Colonic mucosa (tissue), 4 donors: Measurements from ENCODE around the gene ATP6AP1. TPM values are rescaled to one million over a fixed set of nuclear protein-coding genes. Genes with fewer than 3 reads are reported as not detected.

Experiments
- DNase-seq: peaks from one replicate; pipeline ENCODE4 v3.0.0-alpha.2; 2020
- H3K27ac ChIP-seq: fragments of 200-600 bp; one replicate; pipeline ENCODE4 v1.8.0; 2021
- H3K27me3 ChIP-seq: fragments of 200-600 bp; one replicate; pipeline ENCODE4 v1.8.0; 2021
- H3K36me3 ChIP-seq: fragments of 200-600 bp; one replicate; pipeline ENCODE4 v1.8.0; 2021
- H3K4me1 ChIP-seq: fragments of 200-600 bp; one replicate; pipeline ENCODE4 v1.8.0; 2021; ENCODE audit warnings: mild to moderate bottlenecking
- H3K4me3 ChIP-seq: fragments of 200-600 bp; one replicate; pipeline ENCODE4 v1.8.0; 2021
- H3K9ac ChIP-seq, 2 donors: one replicate each; pipeline ENCODE4 v1.7.0; 2013; ENCODE audit warnings: control low read depth in 2 of 2, low read depth in 2 of 2, low read length in 2 of 2
- H3K9me3 ChIP-seq: fragments of 200-600 bp; one replicate; pipeline ENCODE4 v1.8.0; 2021
- intact Hi-C: fragments of 100-400 bp; cut with DNase I; formaldehyde crosslinking; loops from one replicate; pipeline ENCODE4 v1.14.1; 2022
- total RNA-seq, 2 donors: library from RNA; stranded (reverse); fragmentation: NEBNext Ultra II Directional in 1 of 2; extraction: Animal tissue kit (Norgen Biotek cat#: 25700) in 1 of 2; gene quantifications; one replicate each; pipeline ENCODE4 v1.2.1, GENCODE V29; 2021
- TF ChIP-seq, protein P1 (sequence below): fragments of 200-600 bp; IDR thresholded peaks from one replicate; pipeline ENCODE4 v1.8.0; 2022; ENCODE audit warnings: antibody characterized with exemption, mild to moderate bottlenecking
- donor health status: healthy.
- donor health status: DM: no; HTN: no; CAD: no.
- donor health status: DM: no; HTN: no; CAD: no.

The ATP6AP1 gene
- total RNA-seq, 2 donors from 2014 or later = 86.3 to 96.9 TPM

DNA sequence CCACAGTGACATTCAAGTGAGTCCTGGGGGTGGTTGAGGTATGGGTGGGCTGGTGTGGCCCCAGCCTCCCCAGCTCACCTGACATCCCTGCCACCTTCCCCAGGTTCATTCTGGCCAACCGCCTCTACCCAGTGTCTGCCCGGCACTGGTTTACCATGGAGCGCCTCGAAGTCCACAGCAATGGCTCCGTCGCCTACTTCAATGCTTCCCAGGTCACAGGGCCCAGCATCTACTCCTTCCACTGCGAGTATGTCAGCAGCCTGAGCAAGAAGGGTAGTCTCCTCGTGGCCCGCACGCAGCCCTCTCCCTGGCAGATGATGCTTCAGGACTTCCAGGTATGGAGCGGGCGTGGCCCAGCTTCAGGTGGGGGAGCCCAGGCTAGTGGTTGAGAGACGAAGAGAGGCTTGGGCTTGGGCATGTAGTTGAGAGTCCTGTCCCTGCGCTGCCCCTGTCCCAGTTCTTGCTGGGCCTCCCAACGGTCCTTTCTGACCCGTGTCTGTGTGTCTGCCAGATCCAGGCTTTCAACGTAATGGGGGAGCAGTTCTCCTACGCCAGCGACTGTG is 6.8 kb downstream of the ATP6AP1 start:
- Histone ChIP-seq H3K4me3 (no peak overlapping the region), H3K4me1 (no peaks in the 10 kb centered on the region), H3K27ac (no peak overlapping the region), H3K9me3 (no peaks in the 10 kb centered on the region), H3K27me3 (no peaks in the 10 kb centered on the region), H3K9ac (no peak overlapping the region), H3K36me3 (no peaks in the 10 kb centered on the region)
- TF ChIP-seq, protein P1, sequence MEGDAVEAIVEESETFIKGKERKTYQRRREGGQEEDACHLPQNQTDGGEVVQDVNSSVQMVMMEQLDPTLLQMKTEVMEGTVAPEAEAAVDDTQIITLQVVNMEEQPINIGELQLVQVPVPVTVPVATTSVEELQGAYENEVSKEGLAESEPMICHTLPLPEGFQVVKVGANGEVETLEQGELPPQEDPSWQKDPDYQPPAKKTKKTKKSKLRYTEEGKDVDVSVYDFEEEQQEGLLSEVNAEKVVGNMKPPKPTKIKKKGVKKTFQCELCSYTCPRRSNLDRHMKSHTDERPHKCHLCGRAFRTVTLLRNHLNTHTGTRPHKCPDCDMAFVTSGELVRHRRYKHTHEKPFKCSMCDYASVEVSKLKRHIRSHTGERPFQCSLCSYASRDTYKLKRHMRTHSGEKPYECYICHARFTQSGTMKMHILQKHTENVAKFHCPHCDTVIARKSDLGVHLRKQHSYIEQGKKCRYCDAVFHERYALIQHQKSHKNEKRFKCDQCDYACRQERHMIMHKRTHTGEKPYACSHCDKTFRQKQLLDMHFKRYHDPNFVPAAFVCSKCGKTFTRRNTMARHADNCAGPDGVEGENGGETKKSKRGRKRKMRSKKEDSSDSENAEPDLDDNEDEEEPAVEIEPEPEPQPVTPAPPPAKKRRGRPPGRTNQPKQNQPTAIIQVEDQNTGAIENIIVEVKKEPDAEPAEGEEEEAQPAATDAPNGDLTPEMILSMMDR = no peak
- no peak for DNase-seq
- intact Hi-C loops = no loop called here

DNA sequence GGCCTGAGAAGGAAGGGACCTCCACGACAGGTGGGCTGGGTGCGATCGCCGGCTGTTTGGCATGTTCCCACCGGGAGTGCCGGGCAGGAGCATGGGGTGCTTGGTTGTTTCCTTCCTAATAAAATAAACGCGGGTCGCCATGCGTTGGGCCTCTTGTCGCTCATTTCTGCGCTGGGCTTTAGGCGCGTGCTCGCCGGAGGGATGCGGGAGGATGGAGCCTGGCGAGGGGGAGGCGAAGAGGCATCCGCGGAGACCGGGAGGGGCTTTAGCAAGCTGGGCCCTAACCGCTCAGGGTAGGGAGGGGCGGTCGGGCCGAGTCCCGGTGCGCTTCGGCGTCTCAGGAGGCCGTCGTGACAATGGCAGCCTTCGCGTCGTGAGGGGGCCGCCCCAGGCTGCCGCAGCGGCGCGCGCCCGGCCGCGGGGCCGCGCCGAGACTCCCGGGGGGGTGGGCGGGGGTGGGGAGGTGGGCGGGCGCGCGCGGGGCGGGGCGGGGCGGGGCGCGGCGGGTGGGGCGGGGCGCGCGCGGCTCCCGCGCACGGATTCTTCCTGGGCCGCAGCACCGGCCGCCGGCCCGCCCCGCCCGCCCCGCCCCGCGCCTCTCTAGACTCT is 8.0 kb downstream of the ATP6AP1 start:
- peak overlapping the region; percentile 69 for H3K27ac ChIP-seq
- H3K4me3 ChIP-seq = peak overlapping the region; percentile 67
- no peak for DNase-seq
- H3K36me3 ChIP-seq = no peaks in the 10 kb centered on the region
- H3K9me3 ChIP-seq = no peaks in the 10 kb centered on the region
- H3K4me1 ChIP-seq = no peaks in the 10 kb centered on the region
- H3K9ac ChIP-seq = peak overlapping the region; percentile 49 to 63
- TF ChIP-seq, protein P1 = no peak
- intact Hi-C loops = no loop called here
- no peaks in the 10 kb centered on the region for H3K27me3 ChIP-seq

DNA sequence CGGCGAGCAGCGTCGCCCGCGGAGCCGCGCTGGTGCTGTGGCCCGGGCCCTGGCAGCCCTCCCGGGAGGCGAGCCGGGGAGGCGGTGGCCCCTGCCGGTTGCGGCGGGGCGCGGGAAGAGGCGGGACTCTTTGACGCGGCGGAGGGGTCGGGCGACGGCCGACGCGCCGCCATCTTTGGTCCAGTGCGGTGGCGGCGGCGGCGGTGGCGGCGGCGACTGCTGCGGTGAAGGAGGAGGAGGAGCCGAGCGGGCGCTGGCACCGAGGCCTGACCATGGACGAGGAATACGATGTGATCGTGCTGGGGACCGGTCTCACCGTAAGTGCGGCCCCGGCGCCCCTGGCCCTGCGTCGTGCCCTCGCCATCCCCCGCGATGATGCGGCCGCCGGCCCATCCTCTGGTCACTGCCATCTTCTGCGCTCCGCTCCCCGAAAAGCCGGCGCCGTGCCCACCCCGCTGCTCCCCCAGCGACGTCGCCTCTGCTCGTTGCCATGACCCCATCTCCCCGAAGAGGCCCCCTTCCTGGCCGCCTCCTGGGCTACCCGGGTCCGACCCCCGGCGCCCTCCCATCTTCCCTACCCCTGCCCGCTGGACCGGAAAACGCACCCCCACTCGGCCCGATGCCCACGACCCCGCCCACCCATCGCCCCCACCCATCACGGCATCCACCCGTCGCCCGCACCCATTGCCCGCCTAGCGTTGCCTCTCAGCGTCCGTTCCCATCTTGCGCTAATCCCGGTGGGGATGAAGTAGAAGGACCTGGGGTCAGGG is 8.7 kb downstream of the ATP6AP1 start, which contains the start of gene GDI1:
TSS of gene GDI1 (plus strand) at position 172 of the 770 bp plus-strand sequence. CDS start at position 273, 101 bp downstream.
- no peaks in the 10 kb centered on the region for H3K4me1 ChIP-seq
- H3K36me3 ChIP-seq = no peaks in the 10 kb centered on the region
- intact Hi-C loops = no loop called here
- DNase-seq = no peak
- TF ChIP-seq, protein P1 = no peak
- H3K9ac ChIP-seq = peak within 1 kb of the TSS; percentile 49 to 63
- no peaks in the 10 kb centered on the region for H3K9me3 ChIP-seq
- no peaks in the 10 kb centered on the region for H3K27me3 ChIP-seq
- peak within 1 kb of the TSS; percentile 67 for H3K4me3 ChIP-seq
- peak within 1 kb of the TSS; percentile 69 for H3K27ac ChIP-seq

DNA sequence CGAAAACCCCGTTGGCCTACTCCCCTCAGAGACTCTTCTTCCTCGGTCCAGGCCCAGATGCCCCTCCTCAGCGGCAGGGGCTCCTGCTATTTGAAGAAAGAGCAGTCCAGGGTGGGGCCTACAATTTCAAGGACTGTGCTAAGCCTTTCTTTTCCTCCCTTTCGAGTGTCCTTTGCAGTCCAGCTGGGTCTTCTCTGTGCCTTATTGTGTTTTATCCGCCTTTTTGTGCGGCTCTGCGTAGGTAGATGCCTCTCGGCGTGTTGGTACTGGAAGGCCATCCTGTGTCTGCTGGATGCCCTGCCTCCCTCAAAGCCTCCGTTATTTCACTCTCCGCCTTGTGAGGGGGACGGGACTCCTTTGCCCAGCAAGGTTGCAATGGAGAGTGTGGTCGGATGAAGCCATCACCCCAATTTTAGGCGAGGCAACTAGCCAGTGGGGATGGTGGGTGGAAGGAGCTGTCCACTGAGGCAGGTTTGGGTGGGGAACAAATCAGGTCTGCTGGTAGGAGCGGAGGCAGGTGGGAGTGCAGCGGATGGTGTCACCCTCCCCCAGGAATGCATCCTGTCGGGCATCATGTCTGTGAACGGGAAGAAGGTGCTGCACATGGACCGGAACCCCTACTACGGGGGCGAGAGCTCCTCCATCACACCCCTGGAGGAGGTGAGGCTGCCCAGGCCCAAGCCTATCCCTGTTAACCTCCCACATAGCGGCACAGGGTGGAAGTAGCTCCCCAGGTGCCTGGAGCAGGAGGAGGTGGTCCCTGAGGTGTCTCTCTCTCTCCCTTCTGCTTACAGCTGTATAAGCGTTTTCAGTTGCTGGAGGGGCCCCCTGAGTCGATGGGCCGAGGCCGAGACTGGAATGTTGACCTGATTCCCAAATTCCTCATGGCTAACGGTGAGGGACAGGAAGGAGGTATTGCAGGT is 9.8 kb downstream of the ATP6AP1 start:
- peak overlapping the region in 1 of 2 donors; percentile 63 for H3K9ac ChIP-seq
- peak overlapping the region; percentile 67 for H3K4me3 ChIP-seq
- TF ChIP-seq, protein P1 = no peak
- no peak overlapping the region for H3K27ac ChIP-seq
- H3K27me3 ChIP-seq = no peaks in the 10 kb centered on the region
- H3K4me1 ChIP-seq = no peaks in the 10 kb centered on the region
- DNase-seq = no peak
- intact Hi-C loops = no loop called here
- no peaks in the 10 kb centered on the region for H3K36me3 ChIP-seq
- H3K9me3 ChIP-seq = no peaks in the 10 kb centered on the region

DNA sequence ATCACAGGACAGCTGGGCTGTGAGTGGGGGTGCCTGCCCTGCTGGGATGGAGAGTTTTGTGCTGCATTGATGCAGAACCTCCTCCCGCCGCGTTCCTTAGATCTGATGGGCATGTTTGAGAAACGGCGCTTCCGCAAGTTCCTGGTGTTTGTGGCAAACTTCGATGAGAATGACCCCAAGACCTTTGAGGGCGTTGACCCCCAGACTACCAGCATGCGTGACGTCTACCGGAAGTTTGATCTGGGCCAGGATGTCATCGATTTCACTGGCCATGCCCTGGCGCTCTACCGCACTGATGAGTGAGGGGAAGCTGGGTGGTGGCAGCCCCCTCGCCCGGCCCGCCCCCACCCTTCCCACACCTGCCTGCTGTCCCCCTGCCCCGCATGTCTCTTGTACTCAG is 11.4 kb downstream of the ATP6AP1 start:
- Histone ChIP-seq H3K36me3 (no peaks in the 10 kb centered on the region), H3K9ac (no peak overlapping the region), H3K9me3 (no peaks in the 10 kb centered on the region), H3K27me3 (no peaks in the 10 kb centered on the region), H3K4me3 (no peak overlapping the region), H3K4me1 (no peaks in the 10 kb centered on the region), H3K27ac (no peak overlapping the region)
- DNase-seq = no peak
- intact Hi-C loops = no loop called here
- TF ChIP-seq, protein P1 = no peak
